Endothelial cell of umbilical vein (primary cell): ENCODE results near the gene CMC4. TPM values are rescaled to one million over a fixed set of nuclear protein-coding genes. Genes with fewer than 3 reads are reported as not detected.

Experiments used
- BruUV-seq: library from RNA; stranded (reverse); fragments of 400-500 nt; replicated peaks from 2 replicates; lab custom pipeline; 2021; lab: Mats Ljungman, UMichigan
- CTCF ChIA-PET: fragments of 300-600, 350-600 bp; sonication (Branson Sonifier 250); formaldehyde crosslinking; loops from one replicate; lab custom pipeline; 2021; ENCODE audit warnings: antibody characterized with exemption, inconsistent platforms; lab: Charles Lee
- POLR2A ChIA-PET: fragments of 300-600, 350-600 bp; sonication (Branson Sonifier 250); formaldehyde crosslinking; loops from one replicate; lab custom pipeline; 2021; ENCODE audit warnings: antibody characterized with exemption, inconsistent platforms; lab: Charles Lee
- DNase-seq: peaks from one replicate; pipeline ENCODE4 v3.0.0-alpha.2; 2011; ENCODE audit warnings: low read depth, low spot score
- FAIRE-seq: peaks from 2 replicates; lab custom pipeline; 2011; peaks lifted over from hg19 to GRCh38; lab: Jason Lieb, UNC
- H2AFZ ChIP-seq: 2 replicates; pipeline ENCODE4 v1.6.0; 2012; ENCODE audit warnings: low read depth, low read length, control low read depth, inconsistent platforms
- H3K27ac ChIP-seq: 2 replicates; pipeline ENCODE4 v1.5.1; 2011; ENCODE audit warnings: low read depth, mild to moderate bottlenecking, control low read depth, low read length, moderate library complexity; ENCODE audit not compliant: insufficient read depth
- H3K27me3 ChIP-seq, 2 experiments: 2 replicates each; pipeline versions ENCODE4 v1.6.0 to v1.6.1; 2011; ENCODE audit warnings: low read length in 2 of 2, mixed read lengths in 1 of 2; ENCODE audit not compliant: control insufficient read depth in 2 of 2, insufficient read depth in 2 of 2
- H3K36me3 ChIP-seq, 2 experiments: 2 replicates in 1 of 2; 3 replicates in 1 of 2; pipeline ENCODE4 v1.5.1; 2011; ENCODE audit warnings: low read length in 2 of 2, mild to moderate bottlenecking in 1 of 2, moderate library complexity in 1 of 2; ENCODE audit not compliant: control insufficient read depth in 2 of 2, insufficient read depth in 2 of 2; ENCODE audit errors: extremely low read depth in 1 of 2
- H3K4me1 ChIP-seq: 3 replicates; pipeline ENCODE4 v1.5.1; 2011; ENCODE audit warnings: mild to moderate bottlenecking, low read length; ENCODE audit not compliant: control insufficient read depth, insufficient read depth; ENCODE audit errors: extremely low read depth
- H3K4me2 ChIP-seq: 2 replicates; pipeline ENCODE4 v1.6.1; 2011; ENCODE audit warnings: low read length, control low read depth, mixed read lengths; ENCODE audit not compliant: insufficient read depth
- H3K4me3 ChIP-seq, 3 experiments: fragments of 200-600 bp in 1 of 3; sonication (generic), shearing (Covaris generic) in 1 of 3; replicated peaks in 1 of 3; 2 replicates each; pipeline ENCODE4 v1.5.1; 2011 to 2016; ENCODE audit warnings: control low read depth in 3 of 3, low read length in 3 of 3, mild to moderate bottlenecking in 2 of 3, inconsistent platforms in 1 of 3, low read depth in 1 of 3, moderate library complexity in 1 of 3; ENCODE audit not compliant: insufficient read depth in 1 of 3
- H3K79me2 ChIP-seq: 2 replicates; pipeline ENCODE4 v1.6.0; 2012; ENCODE audit warnings: low read length, inconsistent platforms; ENCODE audit not compliant: control insufficient read depth, insufficient read depth
- H3K9ac ChIP-seq: replicated peaks from 2 replicates; pipeline ENCODE3; 2011; ENCODE audit warnings: low read length, control low read depth; ENCODE audit not compliant: insufficient read depth; ENCODE audit errors: extremely low read depth
- H3K9me1 ChIP-seq: replicated peaks from 3 replicates; pipeline ENCODE4 v1.6.0; 2011; ENCODE audit warnings: mild to moderate bottlenecking, low read length; ENCODE audit not compliant: control insufficient read depth, insufficient read depth; ENCODE audit errors: extremely low read depth
- H3K9me3 ChIP-seq: replicated peaks from 2 replicates; pipeline ENCODE4 v1.5.1; 2012; ENCODE audit warnings: low read length, inconsistent platforms; ENCODE audit not compliant: control insufficient read depth, insufficient read depth
- H4K20me1 ChIP-seq: replicated peaks from 2 replicates; pipeline ENCODE3; 2011; ENCODE audit warnings: mild to moderate bottlenecking, low read length; ENCODE audit not compliant: control insufficient read depth, insufficient read depth; ENCODE audit errors: extremely low read depth
- EZH2 ChIP-seq: IDR thresholded peaks from 2 replicates; pipeline ENCODE4 v1.6.1; 2012; ENCODE audit warnings: borderline replicate concordance, low read depth, mild to moderate bottlenecking, moderate library complexity, low read length, inconsistent platforms; ENCODE audit not compliant: severe bottlenecking
- FOS ChIP-seq: IDR thresholded peaks from 2 replicates; pipeline ENCODE4 v1.6.1; 2011; ENCODE audit warnings: mild to moderate bottlenecking, low read length, moderate library complexity, borderline replicate concordance; ENCODE audit not compliant: insufficient read depth
- GATA2 ChIP-seq: IDR thresholded peaks from 2 replicates; pipeline ENCODE4 v1.7.0; 2011; ENCODE audit warnings: low read depth, mild to moderate bottlenecking, moderate library complexity, mixed read lengths, low read length; ENCODE audit not compliant: insufficient read length, insufficient read depth
- JUN ChIP-seq: IDR thresholded peaks from 2 replicates; pipeline ENCODE4 v1.6.1; 2011; ENCODE audit warnings: borderline replicate concordance, low read depth; ENCODE audit not compliant: insufficient read length, insufficient read depth
- MYC ChIP-seq: IDR thresholded peaks from one replicate; pipeline ENCODE4 v1.6.1; 2011; ENCODE audit warnings: mild to moderate bottlenecking, low read depth, low read length
- POLR2A ChIP-seq: IDR thresholded peaks from 2 replicates; pipeline ENCODE4 v1.6.1; 2012; ENCODE audit warnings: low read depth, mild to moderate bottlenecking, control low read depth, low read length
- POLR2AphosphoS5 ChIP-seq: IDR thresholded peaks from 2 replicates; pipeline ENCODE4 v1.6.1; 2012; ENCODE audit warnings: low read depth, mild to moderate bottlenecking, control low read depth, low read length, moderate library complexity; ENCODE audit not compliant: insufficient read depth
- dilution Hi-C: fragments of 300-500 bp; cut with MboI; formaldehyde crosslinking; loops from one replicate; pipeline ENCODE4 v1.15.0; 2019; ENCODE audit warnings: low sequenced_read_pairs; ENCODE audit not compliant: extremely low pct_ligation_motif_present
- intact Hi-C: fragments of 100-400 bp; cut with micrococcal nuclease; formaldehyde crosslinking; loops from one replicate; pipeline ENCODE4 v1.10.0; 2022
- polyA plus RNA-seq, 4 experiments: library from polyadenylated mRNA; depleted of rRNA in 3 of 4; stranded (reverse) in 3 of 4; unstranded in 1 of 4; fragments of >200 nt; gene quantifications; 2 replicates each; pipeline versions ENCODE4 v1.2.1 to v1.2.3, GENCODE V29; 2011 to 2012; ENCODE audit warnings: missing spikeins in 1 of 4
- total RNA-seq: library from RNA; stranded (reverse); gene quantifications from 2 replicates; pipeline ENCODE4 v1.2.3, GENCODE V29; 2021
- TF ChIP-seq, protein P1 (sequence below), 2 donors: IDR thresholded peaks; 1 replicate in 1 of 2; 2 replicates in 1 of 2; pipeline ENCODE4 v1.5.1; 2011; ENCODE audit warnings: low read length in 2 of 2, mild to moderate bottlenecking in 2 of 2, moderate library complexity in 2 of 2, control low read depth in 1 of 2, inconsistent platforms in 1 of 2, low read depth in 1 of 2; ENCODE audit not compliant: insufficient read depth in 1 of 2; ENCODE audit errors: extremely low read depth in 1 of 2
- TF ChIP-seq, protein P2 (sequence below): IDR thresholded peaks from 2 replicates; pipeline ENCODE4 v1.6.1; 2011; ENCODE audit not compliant: insufficient read depth, insufficient read length

CMC4 gene
- total and polyA plus RNA-seq, 2 donors (not counting 3 experiments of a cell fraction or from before 2014, with no cell fraction given): 3.2 to 6.7 TPM

DNA sequence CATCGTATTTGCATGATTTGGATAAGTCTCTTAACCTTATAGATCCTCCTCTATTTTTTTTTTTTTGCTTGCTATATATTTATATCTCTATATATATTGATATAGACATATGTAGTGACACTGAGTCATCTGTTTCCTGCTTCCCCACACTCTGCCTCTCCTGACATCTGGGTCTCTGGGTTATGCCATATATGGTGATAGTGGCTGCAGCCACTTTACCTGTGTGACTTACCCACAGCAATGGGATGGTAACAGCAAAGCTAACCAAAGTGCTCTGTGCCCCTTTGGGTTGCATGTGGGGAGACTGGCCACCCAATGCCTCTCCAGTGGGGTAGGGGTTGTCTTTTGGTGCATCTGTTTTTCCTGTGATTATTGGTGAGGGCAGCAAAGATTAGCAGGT lies 14.5 kb downstream of the CMC4 start:
- dilution Hi-C loops: no loop called here
- intact Hi-C loops: no loop called here
- no peak overlapping the region for H3K9ac ChIP-seq
- peaks cover 11% of the 10 kb centered on the region for H3K4me1 ChIP-seq
- no peak overlapping the region for H3K4me2 ChIP-seq
- no peaks in the 10 kb centered on the region for H3K9me3 ChIP-seq
- no peaks in the 10 kb centered on the region for H3K9me1 ChIP-seq
- ChIA-PET POLR2A (no interaction called here), CTCF (interaction anchor here (0.7 to 3.0 kb wide), 8 partner anchors 8 to 139 kb away, joined by 3 to 26 read pairs (median 4); partner anchors contain the start of gene FUNDC2)
- no peak for DNase-seq
- H2AFZ ChIP-seq: no peak overlapping the region
- no peaks in the 10 kb centered on the region for H4K20me1 ChIP-seq
- H3K79me2 ChIP-seq: no peaks in the 10 kb centered on the region
- H3K4me3 ChIP-seq: no peak overlapping the region
- H3K27me3 ChIP-seq: no peaks in the 10 kb centered on the region
- no peak overlapping the region for H3K27ac ChIP-seq
- no peak for FAIRE-seq
- TF ChIP-seq GATA2 (no peak), EZH2 (no peak), POLR2AphosphoS5 (no peak), FOS (no peak), JUN (no peak), POLR2A (no peak), MYC (no peak)
- TF ChIP-seq, protein P1, sequence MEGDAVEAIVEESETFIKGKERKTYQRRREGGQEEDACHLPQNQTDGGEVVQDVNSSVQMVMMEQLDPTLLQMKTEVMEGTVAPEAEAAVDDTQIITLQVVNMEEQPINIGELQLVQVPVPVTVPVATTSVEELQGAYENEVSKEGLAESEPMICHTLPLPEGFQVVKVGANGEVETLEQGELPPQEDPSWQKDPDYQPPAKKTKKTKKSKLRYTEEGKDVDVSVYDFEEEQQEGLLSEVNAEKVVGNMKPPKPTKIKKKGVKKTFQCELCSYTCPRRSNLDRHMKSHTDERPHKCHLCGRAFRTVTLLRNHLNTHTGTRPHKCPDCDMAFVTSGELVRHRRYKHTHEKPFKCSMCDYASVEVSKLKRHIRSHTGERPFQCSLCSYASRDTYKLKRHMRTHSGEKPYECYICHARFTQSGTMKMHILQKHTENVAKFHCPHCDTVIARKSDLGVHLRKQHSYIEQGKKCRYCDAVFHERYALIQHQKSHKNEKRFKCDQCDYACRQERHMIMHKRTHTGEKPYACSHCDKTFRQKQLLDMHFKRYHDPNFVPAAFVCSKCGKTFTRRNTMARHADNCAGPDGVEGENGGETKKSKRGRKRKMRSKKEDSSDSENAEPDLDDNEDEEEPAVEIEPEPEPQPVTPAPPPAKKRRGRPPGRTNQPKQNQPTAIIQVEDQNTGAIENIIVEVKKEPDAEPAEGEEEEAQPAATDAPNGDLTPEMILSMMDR (IDR thresholded peaks at IDR 0.05; ENCODE audit: extremely low read depth in 1 of 2, insufficient read depth in 1 of 2, low read depth in 1 of 2, low read length in 2 of 2): no peak
- TF ChIP-seq, protein P2, sequence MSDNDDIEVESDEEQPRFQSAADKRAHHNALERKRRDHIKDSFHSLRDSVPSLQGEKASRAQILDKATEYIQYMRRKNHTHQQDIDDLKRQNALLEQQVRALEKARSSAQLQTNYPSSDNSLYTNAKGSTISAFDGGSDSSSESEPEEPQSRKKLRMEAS: no peak
- no TSS peak for BruUV-seq
- no peaks in the 10 kb centered on the region for H3K36me3 ChIP-seq
